Stimulated activated CD8-positive, alpha-beta memory T cell treated with anti-CD3 and anti-CD28 coated beads, Interleukin-12 subunit alpha, Interleukin-12 subunit beta, amount 100 ng/mL, for 24 hours (primary cell): ENCODE results near the gene CCL27.

Experiments
- DNase-seq: peaks from one replicate; pipeline ENCODE4 v3.0.0-alpha.2; 2020; ENCODE audit errors: extremely low read depth

The CCL27 gene

DNA sequence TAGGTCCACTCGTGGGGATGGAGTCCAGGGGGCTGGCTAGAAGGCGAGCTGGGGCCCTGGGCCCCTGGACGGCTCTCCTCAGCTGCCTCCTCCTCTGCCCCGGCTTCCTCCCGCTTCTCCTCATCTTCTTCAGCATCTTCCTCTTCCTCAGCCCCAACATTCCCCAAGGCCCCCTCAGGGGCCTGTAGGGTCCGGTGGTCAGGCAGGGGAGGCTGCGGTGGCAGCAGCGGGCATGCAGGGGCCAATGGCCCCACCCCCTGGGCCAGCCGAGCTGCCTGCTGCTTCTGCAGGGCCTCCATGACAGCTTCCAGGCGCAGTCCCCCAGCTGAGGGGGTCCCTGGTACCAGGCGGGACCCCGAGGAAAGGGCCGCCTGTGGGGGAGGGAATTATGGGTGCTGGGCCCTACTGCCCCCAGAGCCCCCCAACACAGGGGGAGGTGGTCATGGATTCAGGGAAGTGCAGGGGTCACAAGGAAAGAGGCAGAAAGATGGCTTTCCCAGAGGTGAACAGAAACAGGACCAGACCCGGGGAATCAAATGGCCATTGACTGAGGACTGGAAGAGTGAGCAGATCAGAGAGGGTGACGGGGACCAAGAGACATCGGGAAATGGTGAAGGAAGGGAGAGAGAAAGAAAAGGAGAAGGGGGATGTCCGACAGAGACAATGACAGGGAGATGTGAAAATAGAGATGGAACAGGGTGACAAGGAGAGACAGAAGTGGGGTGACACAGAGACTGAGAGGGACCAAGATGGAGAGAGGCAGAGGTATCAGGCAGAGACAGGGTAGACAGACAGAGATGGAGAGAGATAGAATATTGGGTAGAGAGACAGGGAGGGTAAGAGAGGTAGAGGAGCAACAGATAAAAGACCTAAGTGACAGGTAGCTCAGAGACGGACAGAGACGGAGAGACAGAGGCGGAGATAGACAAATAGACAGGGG is 34.5 kb downstream of the CCL27 start:
- no peak for DNase-seq

DNA sequence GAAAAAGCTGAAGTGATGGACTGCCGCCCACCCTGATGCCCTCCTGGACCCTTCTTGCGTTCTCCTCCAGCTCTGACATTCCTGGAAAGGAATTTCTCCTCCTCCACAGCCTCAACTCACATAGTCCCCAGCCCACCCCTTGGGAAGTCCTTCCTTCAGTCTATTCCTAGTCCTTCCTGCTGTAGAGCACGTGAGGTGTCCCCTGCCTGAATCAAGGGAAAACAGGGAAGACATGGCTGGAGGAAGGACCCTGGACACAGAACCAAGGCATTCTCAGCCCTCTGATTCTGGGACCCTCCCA is 37.3 kb downstream of the CCL27 start:
- DNase-seq, result no peak

DNA sequence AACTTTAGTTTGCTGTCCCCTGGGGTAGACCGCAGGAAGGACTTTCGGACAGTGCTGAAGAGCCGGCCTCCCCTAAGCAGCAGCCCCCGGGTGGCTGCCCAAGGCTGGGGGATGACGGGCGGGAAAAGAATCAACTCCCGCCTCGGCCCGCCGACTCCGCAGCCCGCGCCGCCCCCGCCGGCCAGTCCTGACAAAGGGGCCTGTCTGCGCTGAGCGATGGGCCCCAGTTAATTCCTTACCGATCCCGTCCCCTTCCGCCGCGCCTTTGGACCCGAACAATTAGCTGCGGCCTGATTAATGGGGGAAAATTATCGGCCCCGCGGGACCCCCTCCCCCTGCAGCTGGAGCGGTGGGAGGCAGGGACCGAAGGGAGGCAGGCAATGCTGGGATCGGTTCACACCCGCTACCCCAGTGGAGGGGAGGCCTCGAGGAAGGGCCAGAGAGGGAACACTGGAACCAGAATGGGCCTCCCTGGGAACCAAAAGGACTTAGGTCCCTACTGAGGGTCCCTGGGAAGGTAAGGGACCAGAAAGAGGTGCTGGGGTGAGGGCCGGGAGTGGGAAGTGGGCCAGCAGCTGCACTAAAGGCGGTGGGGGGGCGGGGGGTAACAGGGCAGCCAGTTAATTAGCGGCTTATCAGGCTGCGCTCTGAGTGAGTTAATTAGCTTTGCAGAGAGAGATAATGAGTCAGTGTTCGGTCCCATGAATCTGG is 37.8 kb downstream of the CCL27 start:
- DNase-seq, result no peak

DNA sequence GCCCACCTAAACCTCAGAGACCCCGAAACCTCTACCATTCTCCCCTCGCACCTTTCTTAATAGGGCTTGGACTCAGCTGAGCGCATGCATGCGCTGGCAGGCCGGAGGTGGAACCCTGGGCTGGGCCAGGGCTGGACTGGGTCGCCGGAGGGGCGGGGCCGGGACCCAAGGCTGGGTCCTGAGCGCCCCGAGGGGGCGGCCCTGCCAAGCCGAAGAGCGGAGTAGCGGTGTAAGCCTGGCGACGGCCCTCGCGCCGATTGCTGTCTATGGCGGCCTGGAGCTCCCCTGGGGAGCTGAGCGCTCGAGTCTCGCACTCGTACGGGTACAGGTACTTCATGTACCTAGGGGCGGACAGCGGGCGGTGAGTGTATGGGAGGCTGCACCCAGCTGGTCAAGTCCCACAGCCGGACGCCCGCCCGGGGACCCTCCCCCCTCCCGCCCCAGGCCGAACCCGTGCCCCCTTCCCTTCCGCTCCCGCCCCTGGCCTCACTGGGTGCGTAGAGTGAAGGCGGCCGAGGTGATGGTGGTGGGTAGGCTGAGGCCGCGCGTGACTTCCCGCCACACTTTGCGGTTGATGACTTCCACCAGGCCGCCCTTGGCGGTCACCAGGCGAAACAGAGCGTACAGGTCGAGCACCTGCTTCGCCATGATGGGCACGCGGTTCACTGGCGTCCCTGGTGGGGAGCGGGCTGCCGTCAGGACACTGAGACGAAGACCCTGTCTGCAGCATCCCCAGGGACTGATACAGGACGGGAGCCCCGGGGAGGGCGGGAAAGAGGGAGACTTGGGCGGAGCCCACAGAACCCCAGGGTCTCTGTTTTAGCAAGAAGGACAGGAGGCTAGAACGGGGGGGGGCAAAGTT is 38.9 kb downstream of the CCL27 start:
- no peak for DNase-seq

DNA sequence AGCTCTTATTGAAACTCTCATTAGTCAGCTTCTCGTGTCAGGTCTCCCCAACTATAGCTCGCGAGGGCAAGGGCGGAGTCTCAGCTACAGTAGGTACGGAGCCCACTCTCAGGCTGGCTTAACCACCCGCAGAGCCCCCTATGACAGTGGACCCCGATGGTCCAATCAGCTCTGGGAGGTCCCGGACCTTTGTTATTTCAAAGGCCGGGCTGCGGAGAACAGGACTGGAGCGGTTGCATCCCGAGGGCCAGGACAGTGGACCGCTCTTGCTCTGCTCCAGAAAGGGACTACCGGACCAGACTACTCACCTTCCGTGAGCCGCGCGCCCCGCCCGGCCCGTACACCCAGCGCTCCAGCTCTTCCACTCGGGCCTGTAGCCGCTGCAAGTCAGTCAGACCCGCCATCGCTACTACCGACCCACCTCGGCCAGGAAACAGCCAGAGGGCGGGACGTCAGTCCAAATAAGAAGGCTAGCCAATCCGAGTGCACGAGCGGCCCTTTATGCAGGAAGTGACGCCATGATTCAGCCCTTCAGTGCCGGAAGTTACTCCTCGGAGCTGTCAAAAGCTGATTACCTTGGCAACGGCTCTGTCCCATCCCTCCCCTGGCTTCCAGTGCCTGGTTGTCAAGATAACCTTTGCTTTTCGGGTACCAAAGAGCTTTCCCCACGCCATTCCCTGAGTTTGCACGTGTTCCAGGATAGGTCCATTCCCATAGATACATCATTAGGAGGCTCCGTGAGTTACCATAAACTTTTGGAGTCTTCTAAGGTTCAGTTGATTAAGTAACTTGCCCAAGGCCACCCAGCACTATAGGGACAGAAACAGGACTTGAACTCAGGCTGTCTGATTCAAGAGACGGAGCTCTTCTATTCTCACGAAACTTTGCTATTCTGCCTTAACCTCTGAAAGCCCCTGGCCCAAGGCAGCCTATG is 42.1 kb downstream of the CCL27 start, which contains the start of gene DCTN3:
Gene DCTN3, minus strand, starts transcription at position 435 of the 934 bp plus-strand sequence. Its CDS starts 31 bp downstream, at position 404.
- DNase-seq, result peak; percentile 76

DNA sequence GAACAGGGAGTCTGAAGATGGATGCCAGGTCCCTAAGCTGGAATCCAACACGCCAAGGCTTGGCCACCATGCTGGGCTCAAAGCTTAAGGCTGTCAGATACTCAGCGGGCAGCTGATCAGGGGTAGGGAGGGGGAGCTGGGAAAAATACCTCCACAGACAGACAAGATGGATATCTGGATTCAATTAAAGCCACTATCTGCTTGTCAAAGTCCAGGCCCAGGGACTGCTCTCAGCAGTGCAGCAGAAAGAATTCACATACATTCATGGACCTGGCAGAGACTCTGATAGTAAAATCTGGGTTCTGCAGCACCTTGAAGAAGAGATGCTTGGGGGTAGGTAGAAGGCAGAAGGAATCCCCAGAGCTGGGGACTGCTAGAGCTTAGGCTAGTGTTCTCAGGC is 47.3 kb downstream of the CCL27 start:
- no peak for DNase-seq

DNA sequence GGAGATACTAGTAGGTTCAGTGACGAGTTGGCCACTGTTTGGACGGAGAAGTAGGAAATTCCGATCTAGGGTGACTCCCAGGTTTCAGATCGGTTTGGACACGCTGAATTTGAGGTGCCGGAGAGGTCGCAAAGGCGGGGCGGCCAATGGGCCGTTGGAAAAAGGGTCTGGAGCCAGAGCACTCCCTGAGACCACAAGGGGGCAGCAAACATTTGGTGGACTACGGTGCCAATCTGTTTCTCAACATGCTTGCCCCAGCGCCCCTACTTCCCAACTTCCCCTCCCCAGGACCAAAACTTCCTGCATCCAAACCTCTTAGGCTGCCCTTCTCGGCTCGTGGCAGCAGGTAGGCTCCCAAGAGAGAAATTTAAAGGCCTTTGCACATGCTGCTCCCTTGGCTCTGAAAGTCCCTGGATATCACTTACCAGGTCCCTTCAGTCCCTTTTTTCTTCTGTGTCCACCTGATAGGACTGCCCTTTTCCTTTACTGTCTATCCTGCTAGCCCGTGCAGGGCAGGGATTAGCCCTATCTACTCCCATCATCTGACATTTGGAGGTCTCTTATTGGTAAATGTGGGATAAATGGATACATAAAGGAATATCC is 49.6 kb downstream of the CCL27 start:
- DNase-seq, result no peak
